Measurements from ENCODE around the gene RIPOR3.

DNA sequence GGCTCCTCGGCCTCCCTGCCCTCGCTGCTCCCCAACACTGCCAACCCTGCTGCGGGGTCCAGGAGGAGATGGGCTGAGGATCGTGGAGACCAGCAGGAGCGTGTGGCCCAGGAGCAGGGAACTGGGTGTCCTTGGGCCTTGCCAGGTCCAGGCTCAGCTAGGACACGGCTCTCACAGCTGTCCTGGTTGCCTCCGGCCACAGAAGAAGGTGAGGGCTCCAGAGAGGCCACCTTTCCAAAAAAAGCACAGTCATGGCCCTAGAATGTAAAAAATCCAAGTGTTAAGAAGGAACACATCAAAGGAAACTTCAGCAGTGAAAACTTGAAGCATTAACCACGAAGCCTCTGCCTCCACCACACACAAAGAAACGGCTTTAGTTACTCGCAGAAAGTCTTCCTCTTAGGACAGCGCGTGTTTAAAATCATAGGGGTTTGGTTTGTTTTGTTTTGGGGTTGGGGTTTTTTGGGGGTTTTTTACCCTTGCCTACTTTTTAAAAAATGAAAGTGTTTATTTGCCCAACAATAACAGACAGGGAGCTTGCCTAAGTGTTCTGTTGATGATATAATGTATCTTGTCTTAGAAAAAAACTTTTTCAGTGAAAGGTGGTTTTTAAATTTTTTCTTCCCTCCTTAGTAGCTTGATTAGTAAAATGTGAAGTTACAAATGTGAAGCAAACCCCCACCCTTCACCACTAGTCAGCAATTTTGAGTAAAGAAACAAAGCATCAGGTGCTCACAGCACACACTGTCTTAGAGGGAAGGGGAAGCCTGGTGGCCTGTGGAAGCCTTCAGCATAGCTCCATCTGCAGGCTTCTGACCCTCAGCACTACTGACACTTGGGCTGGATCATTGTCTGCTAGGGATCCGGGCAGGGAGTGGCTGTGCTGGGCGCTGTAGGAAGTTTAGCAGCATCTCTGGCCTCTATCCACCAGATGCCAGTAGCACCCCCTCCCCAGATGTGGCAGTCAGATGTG, 121.2 kb downstream of the RIPOR3 start:
- TF ChIP-seq SMC3 (conservative IDR thresholded peaks at IDR 0.05; ENCODE audit: poor library complexity) = no peak
- TF ChIP-seq, protein P1, sequence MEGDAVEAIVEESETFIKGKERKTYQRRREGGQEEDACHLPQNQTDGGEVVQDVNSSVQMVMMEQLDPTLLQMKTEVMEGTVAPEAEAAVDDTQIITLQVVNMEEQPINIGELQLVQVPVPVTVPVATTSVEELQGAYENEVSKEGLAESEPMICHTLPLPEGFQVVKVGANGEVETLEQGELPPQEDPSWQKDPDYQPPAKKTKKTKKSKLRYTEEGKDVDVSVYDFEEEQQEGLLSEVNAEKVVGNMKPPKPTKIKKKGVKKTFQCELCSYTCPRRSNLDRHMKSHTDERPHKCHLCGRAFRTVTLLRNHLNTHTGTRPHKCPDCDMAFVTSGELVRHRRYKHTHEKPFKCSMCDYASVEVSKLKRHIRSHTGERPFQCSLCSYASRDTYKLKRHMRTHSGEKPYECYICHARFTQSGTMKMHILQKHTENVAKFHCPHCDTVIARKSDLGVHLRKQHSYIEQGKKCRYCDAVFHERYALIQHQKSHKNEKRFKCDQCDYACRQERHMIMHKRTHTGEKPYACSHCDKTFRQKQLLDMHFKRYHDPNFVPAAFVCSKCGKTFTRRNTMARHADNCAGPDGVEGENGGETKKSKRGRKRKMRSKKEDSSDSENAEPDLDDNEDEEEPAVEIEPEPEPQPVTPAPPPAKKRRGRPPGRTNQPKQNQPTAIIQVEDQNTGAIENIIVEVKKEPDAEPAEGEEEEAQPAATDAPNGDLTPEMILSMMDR (IDR thresholded peaks at IDR 0.05; ENCODE audit: poor library complexity, severe bottlenecking) = no peak
- TF ChIP-seq EP300 (conservative IDR thresholded peaks at IDR 0.05; ENCODE audit: poor library complexity, severe bottlenecking) = no peak
- no peak for TF ChIP-seq RAD21 (conservative IDR thresholded peaks at IDR 0.05)
- no peak for TF ChIP-seq POLR2AphosphoS5 (IDR thresholded peaks at IDR 0.05)
- TF ChIP-seq EZH2 (IDR thresholded peaks at IDR 0.05; ENCODE audit: borderline replicate concordance, insufficient read depth, low read length, poor library complexity, severe bottlenecking) = no peak
